Naive thymus-derived CD4-positive, alpha-beta T cell (primary cell): ENCODE measurements around the gene TAC4. TPM values are rescaled to one million over a fixed set of nuclear protein-coding genes. Genes with fewer than 3 reads are reported as not detected.
A peak's percentile ranks its signal among the peaks of the same experiment; 100 is the strongest.

ENCODE experiments used
- ATAC-seq: fragments of 150-1000 bp; cut with Tn5 transposase; 2 replicates; pipeline ENCODE4 v1.10.0; 2021; ENCODE audit warnings: mild to moderate bottlenecking, moderate library complexity
- CTCF ChIA-PET: fragments of 350-600 bp; sonication (Branson Sonifier 250); formaldehyde crosslinking; loops from one replicate; lab custom pipeline; 2021; ENCODE audit warnings: antibody characterized with exemption; lab: Charles Lee
- POLR2A ChIA-PET: fragments of 350-600 bp; sonication (Branson Sonifier 250); formaldehyde crosslinking; loops from one replicate; lab custom pipeline; 2021; ENCODE audit warnings: antibody characterized with exemption, inconsistent platforms; lab: Charles Lee
- DNase-seq, 9 donors: peaks; one replicate each; pipeline versions ENCODE4 v3.0.0 to v3.0.0-alpha.2; 2020 to 2022; ENCODE audit warnings: mixed read lengths in 1 of 9
- H3K27ac ChIP-seq: one replicate; pipeline ENCODE4 v1.7.0; 2013; ENCODE audit warnings: mild to moderate bottlenecking, low read depth, low read length, moderate library complexity
- H3K27me3 ChIP-seq, 2 donors: one replicate each; pipeline ENCODE4 v1.7.0; 2013; ENCODE audit warnings: low read length in 2 of 2, mild to moderate bottlenecking in 2 of 2, moderate library complexity in 2 of 2; ENCODE audit not compliant: control insufficient read depth in 2 of 2, insufficient read depth in 2 of 2
- H3K36me3 ChIP-seq, 3 experiments: 1 replicate in 2 of 3; 2 replicates in 1 of 3; pipeline ENCODE4 v1.7.0; 2013; ENCODE audit warnings: low read length in 3 of 3, mild to moderate bottlenecking in 3 of 3, moderate library complexity in 1 of 3; ENCODE audit not compliant: insufficient read depth in 3 of 3, control insufficient read depth in 2 of 3
- H3K4me1 ChIP-seq, 2 donors: one replicate each; pipeline ENCODE4 v1.7.0; 2013; ENCODE audit warnings: low read length in 2 of 2, mild to moderate bottlenecking in 2 of 2, moderate library complexity in 1 of 2; ENCODE audit not compliant: control insufficient read depth in 2 of 2, insufficient read depth in 2 of 2
- H3K4me3 ChIP-seq: 2 replicates; pipeline ENCODE4 v1.7.0; 2013; ENCODE audit warnings: mild to moderate bottlenecking, low read length
- H3K9me3 ChIP-seq, 3 experiments: 1 replicate in 2 of 3; 2 replicates in 1 of 3; pipeline ENCODE4 v1.7.0; 2013; ENCODE audit warnings: low read length in 3 of 3; ENCODE audit not compliant: control insufficient read depth in 2 of 3
- H3K27ac Mint-ChIP-seq, 9 donors: one replicate each; pipeline ENCODE4 v1.8.0; 2020 to 2022; ENCODE audit warnings: mixed read lengths in 9 of 9, mild to moderate bottlenecking in 8 of 9, moderate library complexity in 5 of 9, inconsistent platforms in 2 of 9
- H3K27me3 Mint-ChIP-seq, 5 donors: one replicate each; pipeline ENCODE4 v1.8.0; 2021 to 2022; ENCODE audit warnings: mixed read lengths in 5 of 5, mild to moderate bottlenecking in 1 of 5
- H3K36me3 Mint-ChIP-seq, 5 donors: one replicate each; pipeline ENCODE4 v1.8.0; 2020 to 2022; ENCODE audit warnings: mixed read lengths in 5 of 5, mild to moderate bottlenecking in 3 of 5, inconsistent platforms in 1 of 5
- H3K4me1 Mint-ChIP-seq, 7 donors: one replicate each; pipeline ENCODE4 v1.8.0; 2020 to 2022; ENCODE audit warnings: mixed read lengths in 7 of 7, mild to moderate bottlenecking in 3 of 7, inconsistent platforms in 1 of 7
- H3K4me3 Mint-ChIP-seq, 10 donors: one replicate each; pipeline ENCODE4 v1.8.0; 2020 to 2022; ENCODE audit warnings: mild to moderate bottlenecking in 10 of 10, mixed read lengths in 10 of 10, moderate library complexity in 6 of 10, inconsistent platforms in 2 of 10
- H3K9me3 Mint-ChIP-seq, 11 donors: one replicate each; pipeline ENCODE4 v1.8.0; 2020 to 2022; ENCODE audit warnings: mixed read lengths in 11 of 11, mild to moderate bottlenecking in 4 of 11, inconsistent platforms in 1 of 11, moderate library complexity in 1 of 11
- intact Hi-C, 2 donors: fragments of 100-400 bp; cut with micrococcal nuclease; formaldehyde crosslinking; loops; one replicate each; pipeline ENCODE4 v1.15.1; 2023
- polyA plus RNA-seq, 2 donors: library from polyadenylated mRNA; unstranded; fragments of 300-500 nt; fragmentation: Illumina TruSeq; gene quantifications; one replicate each; pipeline ENCODE4 v1.2.3, GENCODE V29; 2021
- total RNA-seq, 6 experiments: library from RNA in 5 of 6; stranded (reverse) in 5 of 6; gene quantifications; 1 replicate in 5 of 6; 2 replicates in 1 of 6; pipeline ENCODE4 v1.2.3 and lab custom pipeline; 2021 to 2026

The TAC4 gene
- total and polyA plus RNA-seq, 7 experiments from 2014 or later, result not detected

- peaks cover 11 to 64% (median 57%) of the 10 kb centered on the region in 7 donors for H3K4me1 Mint-ChIP-seq
- CTCF ChIA-PET, result no interaction called here
- H3K27me3 Mint-ChIP-seq, result no peaks in the 10 kb centered on the region
- DNase-seq (no peak), ATAC-seq (no peak)
- H3K9me3 Mint-ChIP-seq, result no peaks in the 10 kb centered on the region
- POLR2A ChIA-PET, result interaction anchor here (1.5 kb wide), 2 partner anchors 9 to 11 kb away, joined by 5 read pairs; no protein-coding TSS in a partner anchor
- H3K36me3 Mint-ChIP-seq, result peaks cover 16 to 58% (median 29%) of the 10 kb centered on the region in 5 donors
- H3K9me3 ChIP-seq, result no peaks in the 10 kb centered on the region
- H3K27ac ChIP-seq, result no peak overlapping the region
- intact Hi-C loops, result no loop called here
- H3K4me1 ChIP-seq, result no peaks in the 10 kb centered on the region
- peak overlapping the region in 8 of 9 donors; percentile 9 to 82 (median 57) for H3K27ac Mint-ChIP-seq
- no peaks in the 10 kb centered on the region for H3K27me3 ChIP-seq
- no peak overlapping the region for H3K4me3 ChIP-seq
- H3K36me3 ChIP-seq, result peaks cover 18 to 73% (median 20%) of the 10 kb centered on the region in 3 experiments
- no peak overlapping the region for H3K4me3 Mint-ChIP-seq
These were observed 38.8 kb downstream of the TAC4 start for GRCh38 chr17:49809056-49809455.

- ChIA-PET CTCF (interaction anchor here (0.6 to 1.3 kb wide), 2 partner anchors 19 to 528 kb away, joined by 3 to 5 read pairs; no protein-coding TSS in a partner anchor), POLR2A (interaction anchor here (0.8 to 1.7 kb wide), 7 partner anchors 9 to 51 kb away, joined by 3 to 6 read pairs (median 3); partner anchors contain the start of gene KAT7)
- Histone ChIP-seq H3K4me1 (peaks cover 10 to 21% of the 10 kb centered on the region in 2 donors), H3K27me3 (no peaks in the 10 kb centered on the region), H3K4me3 (no peak overlapping the region), H3K36me3 (peaks cover 19 to 66% (median 27%) of the 10 kb centered on the region in 3 experiments), H3K9me3 (no peaks in the 10 kb centered on the region), H3K27ac (no peak overlapping the region)
- H3K27ac Mint-ChIP-seq, result peak overlapping the region in 6 of 9 donors; percentile 7 to 77 (median 27)
- no peaks in the 10 kb centered on the region for H3K27me3 Mint-ChIP-seq
- peaks cover 14 to 39% (median 34%) of the 10 kb centered on the region in 5 donors for H3K36me3 Mint-ChIP-seq
- H3K9me3 Mint-ChIP-seq, result peaks cover 0 to 2% (median 0%) of the 10 kb centered on the region in 11 donors
- DNase-seq (no peak), ATAC-seq (no peak)
- intact Hi-C loops, result no loop called here
- peak overlapping the region in 7 of 10 donors; percentile 4 to 44 (median 33) for H3K4me3 Mint-ChIP-seq
- H3K4me1 Mint-ChIP-seq, result peaks cover 28 to 59% (median 54%) of the 10 kb centered on the region in 7 donors
These were observed 49.1 kb downstream of the TAC4 start for GRCh38 chr17:49798738-49799137.

DNA sequence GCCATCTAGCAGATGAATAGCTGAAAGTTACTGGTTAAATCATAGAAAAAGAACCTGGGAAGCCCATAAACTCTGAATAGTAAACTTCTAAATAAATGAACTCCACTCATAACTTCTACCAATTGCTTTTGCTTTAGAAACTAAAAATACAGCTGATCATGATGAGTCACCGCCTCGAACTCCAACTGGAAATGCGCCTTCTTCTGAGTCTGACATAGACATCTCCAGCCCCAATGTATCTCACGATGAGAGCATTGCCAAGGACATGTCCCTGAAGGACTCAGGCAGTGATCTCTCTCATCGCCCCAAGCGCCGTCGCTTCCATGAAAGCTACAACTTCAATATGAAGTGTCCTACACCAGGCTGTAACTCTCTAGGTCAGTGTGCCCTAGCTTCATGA, 49.7 kb downstream of the TAC4 start:
- DNase-seq, result no peak
- ChIA-PET POLR2A (interaction anchor here (0.8 to 1.7 kb wide), 6 partner anchors 9 to 51 kb away, joined by 3 to 6 read pairs (median 4); partner anchors contain the start of gene KAT7), CTCF (interaction anchor here (0.6 to 1.3 kb wide), 2 partner anchors 19 to 529 kb away, joined by 3 to 5 read pairs; no protein-coding TSS in a partner anchor)
- Histone ChIP-seq H3K27ac (no peak overlapping the region), H3K9me3 (no peaks in the 10 kb centered on the region), H3K4me1 (peaks cover 10 to 21% of the 10 kb centered on the region in 2 donors), H3K4me3 (no peak overlapping the region), H3K27me3 (no peaks in the 10 kb centered on the region), H3K36me3 (peaks cover 19 to 71% (median 27%) of the 10 kb centered on the region in 3 experiments)
- intact Hi-C loops, result no loop called here
- H3K27ac Mint-ChIP-seq, result peak overlapping the region in 6 of 9 donors; percentile 18 to 56 (median 27)
- H3K27me3 Mint-ChIP-seq, result no peaks in the 10 kb centered on the region
- peaks cover 0 to 2% (median 0%) of the 10 kb centered on the region in 11 donors for H3K9me3 Mint-ChIP-seq
- H3K4me3 Mint-ChIP-seq, result peak overlapping the region in 7 of 10 donors; percentile 4 to 44 (median 33)
- peaks cover 14 to 41% (median 34%) of the 10 kb centered on the region in 5 donors for H3K36me3 Mint-ChIP-seq
- H3K4me1 Mint-ChIP-seq, result peaks cover 30 to 63% (median 57%) of the 10 kb centered on the region in 7 donors
- ATAC-seq, result no peak

GRCh38 chr17:49795372-49795771, 52.5 kb downstream of the TAC4 start:
- ATAC-seq (no peak), DNase-seq (no peak)
- H3K27me3 Mint-ChIP-seq, result no peaks in the 10 kb centered on the region
- H3K27ac ChIP-seq, result no peak overlapping the region
- H3K4me1 ChIP-seq, result peaks cover 10 to 29% of the 10 kb centered on the region in 2 donors
- H3K9me3 ChIP-seq, result no peaks in the 10 kb centered on the region
- POLR2A ChIA-PET, result interaction anchor here (0.8 to 2.2 kb wide), 4 partner anchors 11 to 31 kb away, joined by 3 to 6 read pairs (median 4); partner anchors contain the start of gene FAM117A
- no peaks in the 10 kb centered on the region for H3K27me3 ChIP-seq
- no peaks in the 10 kb centered on the region for H3K9me3 Mint-ChIP-seq
- H3K4me1 Mint-ChIP-seq, result peaks cover 40 to 81% (median 79%) of the 10 kb centered on the region in 7 donors
- H3K36me3 ChIP-seq, result peaks cover 19 to 73% (median 29%) of the 10 kb centered on the region in 3 experiments
- intact Hi-C loops, result no loop called here
- H3K27ac Mint-ChIP-seq, result peak overlapping the region in 5 of 9 donors; percentile 32 to 73 (median 42)
- peak overlapping the region in 5 of 10 donors; percentile 25 to 55 (median 36) for H3K4me3 Mint-ChIP-seq
- H3K4me3 ChIP-seq, result no peak overlapping the region
- peaks cover 17 to 45% (median 39%) of the 10 kb centered on the region in 5 donors for H3K36me3 Mint-ChIP-seq
- CTCF ChIA-PET, result no interaction called here

DNA sequence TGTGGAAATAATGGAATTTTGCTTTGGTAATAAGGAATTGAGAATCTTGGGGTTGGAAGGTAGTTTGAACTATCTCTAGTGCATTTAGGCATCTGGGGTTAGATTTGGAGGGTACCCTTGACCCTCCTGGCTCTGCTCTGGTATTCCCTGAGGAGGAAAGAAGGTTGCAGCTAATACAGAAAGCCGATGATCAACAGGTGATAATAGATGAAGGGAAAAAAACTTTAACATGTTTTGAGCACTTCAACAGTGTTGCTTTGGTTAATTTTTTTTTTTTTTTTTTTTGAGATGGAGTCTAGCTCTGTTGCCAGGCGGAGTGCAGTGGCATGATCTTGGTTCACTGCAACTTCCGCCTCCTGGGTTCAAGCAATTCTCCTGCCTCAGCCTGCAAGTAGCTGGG, 54.6 kb downstream of the TAC4 start:
- ChIA-PET CTCF (interaction anchor here (0.6 kb wide), 2 partner anchors 10 to 61 kb away, joined by 3 to 4 read pairs; no protein-coding TSS in a partner anchor), POLR2A (interaction anchor here (0.7 to 1.1 kb wide), 3 partner anchors 25 to 85 kb away, joined by 3 read pairs; partner anchors contain the start of gene SLC35B1)
- no peak overlapping the region for H3K27ac ChIP-seq
- peak overlapping the region in 5 of 10 donors; percentile 4 to 96 (median 26) for H3K4me3 Mint-ChIP-seq
- peaks cover 15 to 35% of the 10 kb centered on the region in 2 donors for H3K4me1 ChIP-seq
- H3K36me3 ChIP-seq, result peaks cover 14 to 59% (median 20%) of the 10 kb centered on the region in 3 experiments
- peaks cover 12 to 42% (median 26%) of the 10 kb centered on the region in 5 donors for H3K36me3 Mint-ChIP-seq
- no peaks in the 10 kb centered on the region for H3K27me3 ChIP-seq
- H3K9me3 Mint-ChIP-seq, result no peaks in the 10 kb centered on the region
- peak overlapping the region in 2 of 9 donors; percentile 6 to 21 for H3K27ac Mint-ChIP-seq
- no peak overlapping the region for H3K4me3 ChIP-seq
- intact Hi-C loops, result no loop called here
- ATAC-seq (no peak), DNase-seq (no peak)
- H3K4me1 Mint-ChIP-seq, result peaks cover 45 to 84% (median 77%) of the 10 kb centered on the region in 7 donors
- no peaks in the 10 kb centered on the region for H3K9me3 ChIP-seq
- H3K27me3 Mint-ChIP-seq, result no peaks in the 10 kb centered on the region

GRCh38 chr17:49789243-49789578, 58.7 kb downstream of the TAC4 start:
- peak overlapping the region; percentile 92 to 99 (median 96) for H3K4me3 Mint-ChIP-seq
- peaks cover 7 to 26% (median 17%) of the 10 kb centered on the region in 5 donors for H3K36me3 Mint-ChIP-seq
- peak overlapping the region; percentile 98 for H3K27ac ChIP-seq
- peaks cover 39 to 67% (median 64%) of the 10 kb centered on the region in 7 donors for H3K4me1 Mint-ChIP-seq
- no peaks in the 10 kb centered on the region for H3K9me3 ChIP-seq
- intact Hi-C loops, result loop anchor here (1.0 to 10.0 kb wide), 7 partner anchors 29 to 930 kb away; partner anchors contain the start of genes ATP5MC1 (in 1 of the 2), LUC7L3 (in 1 of the 2) and PHB1 (in 1 of the 2)
- ChIA-PET POLR2A (interaction anchor here (0.8 to 6.2 kb wide), 18 partner anchors 10 to 102 kb away, joined by 3 to 70 read pairs (median 6); partner anchors contain the start of genes FAM117A and SLC35B1), CTCF (no interaction called here)
- no peaks in the 10 kb centered on the region for H3K27me3 ChIP-seq
- peak overlapping the region; percentile 98 for H3K4me3 ChIP-seq
- H3K4me1 ChIP-seq, result peaks cover 17 to 30% of the 10 kb centered on the region in 2 donors
- H3K27me3 Mint-ChIP-seq, result peaks cover 0 to 7% (median 0%) of the 10 kb centered on the region in 5 donors
- H3K36me3 ChIP-seq, result peaks cover 0 to 30% (median 10%) of the 10 kb centered on the region in 3 experiments
- DNase-seq, result no peak
- H3K9me3 Mint-ChIP-seq, result peaks cover 0 to 3% (median 0%) of the 10 kb centered on the region in 11 donors
- no peak for ATAC-seq
- peak overlapping the region; percentile 91 to 99 (median 98) for H3K27ac Mint-ChIP-seq
